Psoas muscle (tissue), 8 donors: ENCODE results near the gene TADA3. TPM values are rescaled to one million over a fixed set of nuclear protein-coding genes. Genes with fewer than 3 reads are reported as not detected.

Experiments
- ATAC-seq, 4 donors: fragments of 200-7000 bp; cut with Tn5 transposase; one replicate each; pipeline ENCODE4 v1.9.1; 2020; ENCODE audit warnings: moderate library complexity in 3 of 4, mild to moderate bottlenecking in 2 of 4
- DNase-seq, 2 donors: peaks; one replicate each; pipeline ENCODE4 v3.0.0-alpha.2; 2020
- H3K27ac ChIP-seq: fragments of 200-600 bp; one replicate; pipeline ENCODE4 v1.8.0; 2022
- H3K27me3 ChIP-seq, 3 donors: fragments of 200-600 bp in 1 of 3; one replicate each; pipeline versions ENCODE4 v1.6.1 to v1.8.0; 2013 to 2022; ENCODE audit warnings: low read length in 2 of 3, mild to moderate bottlenecking in 2 of 3, moderate library complexity in 1 of 3; ENCODE audit not compliant: insufficient read depth in 3 of 3
- H3K36me3 ChIP-seq, 2 donors: fragments of 200-600 bp in 1 of 2; one replicate each; pipeline versions ENCODE4 v1.6.1 to v1.8.0; 2013 to 2022; ENCODE audit warnings: low read depth in 1 of 2, mild to moderate bottlenecking in 1 of 2, moderate library complexity in 1 of 2; ENCODE audit not compliant: insufficient read depth in 1 of 2
- H3K4me1 ChIP-seq: fragments of 200-600 bp; one replicate; pipeline ENCODE4 v1.8.0; 2022
- H3K4me3 ChIP-seq: fragments of 200-600 bp; one replicate; pipeline ENCODE4 v1.8.0; 2022; ENCODE audit warnings: mild to moderate bottlenecking
- H3K9me3 ChIP-seq: fragments of 200-600 bp; one replicate; pipeline ENCODE4 v1.8.0; 2022
- WGBS, 3 donors: extraction: QIAGEN DNeasy Blood & Tissue Kit; methylation state at CpG; one replicate each; pipeline versions ENCODE4 v1.1.6 to v1.1.7; 2013; 5-methylcytosine and 5-hydroxymethylcytosine counted together
- intact Hi-C, 2 donors: fragments of 100-400 bp; cut with DNase I; formaldehyde crosslinking; loops; one replicate each; pipeline versions ENCODE4 v1.11.0 to v1.14.2; 2022
- polyA plus RNA-seq, 3 donors: library from polyadenylated mRNA; stranded (reverse); fragments of 200-250 nt; gene quantifications; one replicate each; pipeline ENCODE4 v1.2.3, GENCODE V29; 2013
- total RNA-seq, 4 donors: library from RNA; stranded (reverse); fragmentation: NEBNext Ultra II Directional in 2 of 4; extraction: Animal tissue kit (Norgen Biotek cat#: 25700) in 2 of 4; gene quantifications; one replicate each; pipeline versions ENCODE4 v1.2.1 to v1.2.4, GENCODE V29; 2021 to 2023
- TF ChIP-seq, protein P1 (sequence below): fragments of 200-600 bp; IDR thresholded peaks from one replicate; pipeline ENCODE4 v1.8.0; 2022; ENCODE audit warnings: antibody characterized with exemption
- donor health status: healthy with polysubstance abuse.
- donor health status: DM: no; HTN: no; CAD: no; lungs with moderate emphysema.
- donor health status: Bipolar disorder and iron deficiency.
- donor health status: healthy.
- donor health status: DM: yes; HTN: yes; CAD: no.
- donor health status: DM: no; HTN: no; CAD: no.
- donor health status: DM: no; HTN: no; CAD: no.
- donor health status: DM: yes; HTN: yes; CAD: no.

TADA3 gene
- total and polyA plus RNA-seq, 7 donors = 42.2 to 75.7 (median 43.3) TPM

DNA sequence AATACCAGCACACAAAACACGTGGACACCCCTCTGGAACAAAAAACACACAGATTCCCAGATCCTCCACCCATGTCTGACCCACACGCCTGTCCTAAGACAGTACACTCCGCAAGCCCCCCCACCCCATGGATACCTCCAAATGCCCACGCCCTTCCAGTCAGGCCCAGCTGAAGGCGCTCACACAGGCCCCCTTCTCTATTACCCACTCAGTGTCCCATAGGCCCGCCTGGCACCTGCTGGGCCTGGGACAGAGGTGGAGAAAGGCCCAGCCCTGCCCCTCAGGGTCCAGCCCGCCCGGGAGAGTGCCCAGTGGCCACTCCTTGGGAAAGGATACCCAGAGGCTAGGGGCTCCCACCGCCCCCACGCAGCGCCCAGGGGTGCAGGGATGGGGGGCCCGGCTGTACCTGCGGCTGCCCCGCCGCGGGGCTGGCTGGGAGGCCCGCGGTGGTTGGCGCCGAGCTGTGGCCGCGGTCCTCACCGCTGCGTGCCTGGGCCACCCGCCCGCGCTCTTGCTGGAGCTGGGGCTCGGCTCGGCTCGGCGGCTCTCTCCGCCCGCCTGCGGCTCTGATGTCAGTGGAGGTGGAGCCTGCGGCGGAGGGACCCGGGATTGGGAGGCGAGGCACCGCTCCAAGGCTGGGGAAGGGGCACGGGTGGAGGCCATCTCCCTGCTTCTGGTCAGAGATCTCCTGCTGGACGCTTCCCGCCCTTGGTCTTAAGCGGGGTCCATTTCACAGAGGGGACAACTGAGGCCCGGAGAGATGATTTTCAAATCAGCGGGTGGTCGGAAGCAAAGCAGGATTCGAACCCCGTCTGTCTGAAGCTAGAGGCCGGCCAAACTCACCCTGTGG is 22.6 kb downstream of the TADA3 start, which contains the start of gene CAMK1:
Gene CAMK1, minus strand, starts transcription at position 522 of the 850 bp plus-strand sequence. CDS start 2,198 bp downstream, outside the sequence.
- DNase-seq (peak; percentile 84 to 85), ATAC-seq (peak; percentile 79 to 90 (median 84))
- H3K4me3 ChIP-seq = peak within 1 kb of the TSS; percentile 71
- no peaks in the 10 kb centered on the region for H3K4me1 ChIP-seq
- H3K27ac ChIP-seq = peak within 1 kb of the TSS; percentile 64
- H3K27me3 ChIP-seq = peaks cover 0 to 5% (median 0%) of the 10 kb centered on the region in 3 donors
- intact Hi-C loops = no loop called here
- peaks cover 0 to 8% of the 10 kb centered on the region in 2 donors for H3K36me3 ChIP-seq
- WGBS, 3 donors = 2 to 3% (median 2%) methylated on average over 43 to 49 of the region's 49 CpGs
- H3K9me3 ChIP-seq = no peaks in the 10 kb centered on the region
- TF ChIP-seq, protein P1, sequence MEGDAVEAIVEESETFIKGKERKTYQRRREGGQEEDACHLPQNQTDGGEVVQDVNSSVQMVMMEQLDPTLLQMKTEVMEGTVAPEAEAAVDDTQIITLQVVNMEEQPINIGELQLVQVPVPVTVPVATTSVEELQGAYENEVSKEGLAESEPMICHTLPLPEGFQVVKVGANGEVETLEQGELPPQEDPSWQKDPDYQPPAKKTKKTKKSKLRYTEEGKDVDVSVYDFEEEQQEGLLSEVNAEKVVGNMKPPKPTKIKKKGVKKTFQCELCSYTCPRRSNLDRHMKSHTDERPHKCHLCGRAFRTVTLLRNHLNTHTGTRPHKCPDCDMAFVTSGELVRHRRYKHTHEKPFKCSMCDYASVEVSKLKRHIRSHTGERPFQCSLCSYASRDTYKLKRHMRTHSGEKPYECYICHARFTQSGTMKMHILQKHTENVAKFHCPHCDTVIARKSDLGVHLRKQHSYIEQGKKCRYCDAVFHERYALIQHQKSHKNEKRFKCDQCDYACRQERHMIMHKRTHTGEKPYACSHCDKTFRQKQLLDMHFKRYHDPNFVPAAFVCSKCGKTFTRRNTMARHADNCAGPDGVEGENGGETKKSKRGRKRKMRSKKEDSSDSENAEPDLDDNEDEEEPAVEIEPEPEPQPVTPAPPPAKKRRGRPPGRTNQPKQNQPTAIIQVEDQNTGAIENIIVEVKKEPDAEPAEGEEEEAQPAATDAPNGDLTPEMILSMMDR = no peak

DNA sequence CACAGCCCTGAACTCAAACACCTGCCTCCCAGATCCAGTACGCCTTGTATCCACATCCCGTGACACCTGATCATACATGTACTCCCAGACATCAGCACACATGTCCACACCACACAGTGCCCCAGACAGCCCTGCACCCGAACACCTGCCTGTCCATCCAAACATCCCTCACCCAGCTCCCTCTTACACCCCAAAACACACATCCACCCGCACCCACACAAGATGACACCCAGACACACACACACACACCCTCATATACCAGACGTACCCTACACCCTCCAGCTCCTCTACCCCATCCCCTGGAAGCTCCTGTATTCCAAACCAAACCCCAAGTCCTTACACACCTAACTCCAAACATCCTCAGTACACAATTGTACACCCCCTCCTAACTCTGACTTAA is 23.3 kb downstream of the TADA3 start:
- WGBS, 3 donors = 56 to 75% (median 67%) methylated on average over 5 of the region's 5 CpGs
- H3K27ac ChIP-seq = no peak overlapping the region

DNA sequence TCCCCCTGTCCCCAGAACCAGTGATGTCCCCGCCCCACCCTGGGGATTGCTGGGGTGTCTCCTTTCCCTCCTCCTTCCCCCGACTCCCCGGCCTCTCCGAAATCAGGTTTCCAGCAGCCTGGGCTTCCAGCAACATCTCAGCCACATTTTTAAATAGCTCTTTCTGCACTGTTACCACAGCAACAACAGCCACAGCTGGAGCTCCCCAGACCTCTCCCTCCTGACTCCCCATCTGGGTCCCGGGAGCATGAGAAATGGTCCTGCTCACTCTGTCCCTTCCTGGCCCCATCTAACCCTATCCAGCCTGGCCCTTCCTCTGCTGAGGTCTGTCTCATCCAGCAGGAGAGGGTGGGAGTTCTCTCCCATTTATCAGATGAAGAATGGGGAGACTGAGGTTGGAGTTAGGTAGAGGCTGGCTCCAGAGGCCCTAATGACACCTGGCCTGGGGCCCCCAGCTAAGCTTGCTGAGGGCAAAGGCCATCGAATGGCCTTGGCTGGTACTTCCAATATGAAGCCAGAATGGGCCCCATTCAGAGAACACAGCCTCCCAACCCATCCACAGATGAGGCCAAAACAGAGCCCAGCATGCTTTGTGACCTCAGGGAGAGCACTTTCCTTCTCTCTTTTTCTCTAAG is 24.0 kb downstream of the TADA3 start:
- intact Hi-C loops = no loop called here
- Histone ChIP-seq H3K36me3 (peaks cover 0 to 11% of the 10 kb centered on the region in 2 donors), H3K27ac (no peak overlapping the region), H3K4me3 (peak overlapping the region; percentile 71), H3K9me3 (no peaks in the 10 kb centered on the region), H3K4me1 (no peaks in the 10 kb centered on the region), H3K27me3 (peaks cover 0 to 5% (median 0%) of the 10 kb centered on the region in 3 donors)
- DNase-seq (no peak), ATAC-seq (no peak)
- TF ChIP-seq, protein P1 = no peak
- WGBS, 3 donors = 48 to 66% (median 54%) methylated on average over 6 of the region's 6 CpGs

More for the DNA sequence above, 23.3 kb downstream of the TADA3 start:
- Histone ChIP-seq H3K4me1 (no peaks in the 10 kb centered on the region), H3K27me3 (peaks cover 0 to 5% (median 0%) of the 10 kb centered on the region in 3 donors), H3K4me3 (peak overlapping the region; percentile 71), H3K9me3 (no peaks in the 10 kb centered on the region), H3K36me3 (peaks cover 0 to 9% of the 10 kb centered on the region in 2 donors)
- intact Hi-C loops = no loop called here
- ATAC-seq (peak in 1 of 4 donors; percentile 11), DNase-seq (no peak)
- TF ChIP-seq, protein P1 = no peak

DNA sequence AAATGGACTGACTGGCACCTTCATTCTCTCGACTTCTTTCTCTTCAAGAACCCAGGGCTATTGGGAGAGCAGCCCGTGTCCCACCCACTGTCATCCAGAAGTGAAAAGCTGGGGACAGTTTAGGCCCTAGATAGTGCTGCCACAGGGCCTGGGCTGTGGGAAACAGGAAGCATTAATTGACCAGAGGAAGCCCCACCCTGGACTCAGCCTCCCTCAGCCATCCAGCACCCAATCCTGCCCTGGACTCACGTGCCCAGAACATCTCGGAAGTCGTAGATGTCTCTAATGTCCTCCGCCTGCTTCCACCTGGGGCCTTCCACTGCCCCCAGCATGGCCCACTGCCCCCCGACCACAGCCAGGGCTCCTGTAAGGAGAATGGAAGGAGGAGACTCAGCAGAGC is 24.9 kb downstream of the TADA3 start:
- 59 to 66% (median 63%) methylated on average over 7 of the region's 7 CpGs for WGBS, 3 donors
- intact Hi-C loops = no loop called here
- TF ChIP-seq, protein P1 = no peak
- no peaks in the 10 kb centered on the region for H3K9me3 ChIP-seq
- H3K36me3 ChIP-seq = peaks cover 0 to 11% of the 10 kb centered on the region in 2 donors
- H3K4me1 ChIP-seq = no peaks in the 10 kb centered on the region
- no peak overlapping the region for H3K27ac ChIP-seq
- H3K27me3 ChIP-seq = peaks cover 0 to 5% (median 0%) of the 10 kb centered on the region in 3 donors
- no peak overlapping the region for H3K4me3 ChIP-seq
- ATAC-seq (no peak), DNase-seq (no peak)
